ENCODE measurements around the gene ITGB2. TPM values are rescaled to one million over a fixed set of nuclear protein-coding genes. Genes with fewer than 3 reads are reported as not detected.

ITGB2 gene
- total RNA-seq, 2 donors from 2014 or later: 13.1 to 27.1 TPM

GRCh38 chr21:44887126-44887806 lies 33.4 kb downstream of the ITGB2 start:
- H3K4me3 ChIP-seq: no peak overlapping the region
- H3K4me1 ChIP-seq: no peaks in the 10 kb centered on the region
- no peaks in the 10 kb centered on the region for H3K27me3 ChIP-seq
- intact Hi-C loops (cut with DNase I): no loop called here
- H3K27ac ChIP-seq: no peak overlapping the region
- TF ChIP-seq CTCF (IDR thresholded peaks at IDR 0.05): no peak
- no peaks in the 10 kb centered on the region for H3K9me3 ChIP-seq
- no peak for DNase-seq
- H3K9ac ChIP-seq (ENCODE audit: low read depth in 2 of 2, low read length in 2 of 2): no peak overlapping the region
- no peaks in the 10 kb centered on the region for H3K36me3 ChIP-seq

- no peaks in the 10 kb centered on the region for H3K9me3 ChIP-seq
- no peaks in the 10 kb centered on the region for H3K4me1 ChIP-seq
- intact Hi-C loops (cut with DNase I): no loop called here
- H3K27ac ChIP-seq: no peak overlapping the region
- no peaks in the 10 kb centered on the region for H3K36me3 ChIP-seq
- H3K4me3 ChIP-seq: no peak overlapping the region
- no peaks in the 10 kb centered on the region for H3K27me3 ChIP-seq
- TF ChIP-seq CTCF (IDR thresholded peaks at IDR 0.05): no peak
- DNase-seq: no peak
- no peak overlapping the region for H3K9ac ChIP-seq (ENCODE audit: low read depth in 2 of 2, low read length in 2 of 2)
Observed at GRCh38 chr21:44886113-44887075, 34.3 kb downstream of the ITGB2 start.

- H3K36me3 ChIP-seq: no peaks in the 10 kb centered on the region
- no peak overlapping the region for H3K4me3 ChIP-seq
- no peaks in the 10 kb centered on the region for H3K9me3 ChIP-seq
- H3K4me1 ChIP-seq: no peaks in the 10 kb centered on the region
- H3K27me3 ChIP-seq: no peaks in the 10 kb centered on the region
- no peak for DNase-seq
- no peak overlapping the region for H3K9ac ChIP-seq (ENCODE audit: low read depth in 2 of 2, low read length in 2 of 2)
- H3K27ac ChIP-seq: no peak overlapping the region
- intact Hi-C loops (cut with DNase I): no loop called here
- TF ChIP-seq CTCF (IDR thresholded peaks at IDR 0.05): no peak
Observed at GRCh38 chr21:44885615-44886014, 35.1 kb downstream of the ITGB2 start.

- TF ChIP-seq CTCF (IDR thresholded peaks at IDR 0.05): no peak
- Histone ChIP-seq H3K27me3 (no peaks in the 10 kb centered on the region), H3K4me1 (no peaks in the 10 kb centered on the region), H3K9ac (ENCODE audit: low read depth in 2 of 2, low read length in 2 of 2) (no peak overlapping the region), H3K9me3 (no peaks in the 10 kb centered on the region), H3K36me3 (no peaks in the 10 kb centered on the region), H3K4me3 (no peak overlapping the region), H3K27ac (no peak overlapping the region)
- no peak for DNase-seq
- intact Hi-C loops (cut with DNase I): no loop called here
Observed at GRCh38 chr21:44884097-44884496, 36.6 kb downstream of the ITGB2 start.

- Histone ChIP-seq H3K27ac (no peak overlapping the region), H3K4me1 (no peaks in the 10 kb centered on the region), H3K9me3 (no peaks in the 10 kb centered on the region), H3K36me3 (no peaks in the 10 kb centered on the region), H3K9ac (ENCODE audit: low read depth in 2 of 2, low read length in 2 of 2) (no peak overlapping the region), H3K27me3 (no peaks in the 10 kb centered on the region), H3K4me3 (no peak overlapping the region)
- TF ChIP-seq CTCF (IDR thresholded peaks at IDR 0.05): no peak
- DNase-seq: no peak
- intact Hi-C loops (cut with DNase I): no loop called here
Observed at GRCh38 chr21:44883250-44883649, 37.4 kb downstream of the ITGB2 start.
